HG03432 (cell line): Measurements from ENCODE around the gene SERPINA12.

ENCODE experiments used
- ATAC-seq: cut with Tn5 transposase; IDR thresholded peaks from one replicate; pipeline ENCODE4 v1.9.1; 2021; ENCODE audit warnings: mild to moderate bottlenecking, moderate library complexity; ENCODE audit not compliant: unreplicated experiment

Gene SERPINA12

DNA sequence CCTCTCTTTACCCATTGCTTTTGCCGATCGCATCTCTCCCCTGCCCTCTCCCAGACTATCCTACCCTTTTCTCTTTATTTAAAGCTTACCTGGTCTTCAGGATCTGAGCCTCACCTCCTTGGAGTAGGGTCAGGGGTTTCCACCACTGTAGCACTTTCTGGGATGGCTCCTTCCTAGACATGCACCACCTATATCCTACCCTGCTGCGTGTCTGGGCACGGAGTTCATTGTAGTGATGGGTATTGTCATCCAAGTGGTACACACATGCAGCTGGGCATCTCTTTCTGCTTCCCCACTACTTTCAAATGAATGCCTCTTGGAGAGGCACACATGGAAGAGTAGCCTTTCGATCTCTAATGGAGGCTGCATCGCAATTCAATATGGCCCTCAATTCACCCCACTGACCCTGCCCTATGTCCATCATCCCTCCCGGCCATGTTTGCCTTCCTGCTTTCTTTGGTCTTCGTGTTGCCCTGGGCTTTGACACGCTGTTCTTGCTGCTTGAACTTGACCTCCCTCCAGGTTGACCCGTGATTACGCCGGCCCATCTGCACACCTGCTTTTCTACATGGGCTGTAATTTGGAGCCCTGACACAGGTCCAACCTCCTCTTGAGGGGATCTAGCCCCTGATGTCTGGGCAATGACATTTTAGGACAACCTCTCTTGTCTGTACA, 67.6 kb downstream of the SERPINA12 start:
- no peak for ATAC-seq

GRCh38 chr14:94441130-94441529, 68.1 kb downstream of the SERPINA12 start:
- no peak for ATAC-seq

DNA sequence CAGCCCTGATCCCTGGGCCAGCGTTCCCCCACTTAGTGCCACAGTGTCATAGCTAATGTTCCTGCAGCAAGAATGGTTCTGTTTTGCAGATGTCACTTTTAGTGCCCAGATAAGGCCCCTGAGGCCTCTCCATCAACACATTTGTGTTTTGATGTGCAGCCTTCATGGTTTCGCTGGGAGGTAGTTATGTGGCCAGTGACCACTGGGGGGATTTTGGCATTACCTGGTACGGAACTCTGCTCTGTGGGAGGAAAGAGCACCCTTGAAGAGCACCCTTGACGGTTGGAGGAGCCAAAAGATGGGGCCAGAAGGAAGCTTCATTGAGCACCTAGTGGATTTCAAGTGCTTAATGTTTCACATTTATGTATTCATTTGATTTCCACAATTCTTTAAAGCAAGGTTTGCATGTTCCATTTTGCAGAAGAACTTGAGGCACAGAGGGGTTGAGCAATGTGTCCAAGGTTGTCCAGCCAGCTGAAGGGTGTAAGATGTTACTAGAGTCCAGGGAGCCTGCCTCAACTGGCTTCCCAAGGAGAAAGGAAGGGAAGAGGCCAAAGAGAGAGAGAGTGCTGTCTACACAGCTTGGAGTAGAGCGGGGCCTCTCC, 69.7 kb downstream of the SERPINA12 start:
- no peak for ATAC-seq
